Neural cell (in vitro differentiated cells): ENCODE results near the gene KRTAP1-4. TPM values are rescaled to one million over a fixed set of nuclear protein-coding genes. Genes with fewer than 3 reads are reported as not detected.
"Not testable (repeated sequence)": the region's sequence is repeated elsewhere in the genome, so short reads cannot be mapped to it uniquely, and the experiment has no call there.

ENCODE experiments used
- H2AFZ ChIP-seq: fragments of 200-600, 300-800 bp; sonication (generic), shearing (Covaris generic); 2 replicates; pipeline ENCODE4 v1.6.0; 2014; ENCODE audit warnings: low read depth, mild to moderate bottlenecking, antibody characterized with exemption, low read length, moderate library complexity
- H3F3A ChIP-seq: fragments of 200-600 bp; shearing (Covaris generic); 2 replicates; pipeline ENCODE4 v1.6.1; 2016; ENCODE audit warnings: mild to moderate bottlenecking, moderate library complexity, mixed read lengths, antibody characterized with exemption, low read length; ENCODE audit not compliant: insufficient read depth, poor library complexity, severe bottlenecking
- H3K27ac ChIP-seq: fragments of 200-600, 300-800 bp; sonication (generic), shearing (Covaris generic); 2 replicates; pipeline ENCODE4 v1.5.1; 2014; ENCODE audit warnings: mild to moderate bottlenecking, low read length, moderate library complexity
- H3K27me3 ChIP-seq: fragments of 300-800, 200-600 bp; sonication (generic), shearing (Covaris generic); 2 replicates; pipeline ENCODE4 v1.6.0; 2014; ENCODE audit warnings: mild to moderate bottlenecking, low read depth, low read length, moderate library complexity; ENCODE audit not compliant: insufficient read depth
- H3K36me3 ChIP-seq: fragments of 300-800, 200-600 bp; sonication (generic), shearing (Covaris generic); 2 replicates; pipeline ENCODE4 v1.5.1; 2014; ENCODE audit warnings: mild to moderate bottlenecking, antibody characterized with exemption, low read length, moderate library complexity; ENCODE audit not compliant: insufficient read depth
- H3K4me2 ChIP-seq: fragments of 300-800, 200-600 bp; sonication (generic), shearing (Covaris generic); 2 replicates; pipeline ENCODE4 v1.6.0; 2014; ENCODE audit warnings: mild to moderate bottlenecking, low read length
- H3K4me3 ChIP-seq: fragments of 300-800, 200-600 bp; sonication (generic), shearing (Covaris generic); 2 replicates; pipeline ENCODE4 v1.5.1; 2014; ENCODE audit warnings: mild to moderate bottlenecking, low read length, moderate library complexity
- H3K79me2 ChIP-seq: fragments of 200-600 bp; shearing (Covaris generic); replicated peaks from 2 replicates; pipeline ENCODE4 v1.6.0; 2014; ENCODE audit warnings: mild to moderate bottlenecking, low read length, moderate library complexity; ENCODE audit not compliant: insufficient read depth
- H3K9ac ChIP-seq: fragments of 300-800, 200-600 bp; sonication (generic), shearing (Covaris generic); 2 replicates; pipeline ENCODE4 v1.6.1; 2016; ENCODE audit warnings: mild to moderate bottlenecking, low read length, mixed read lengths
- H3K9me2 ChIP-seq: fragments of 200-600 bp; shearing (Covaris generic); 2 replicates; pipeline ENCODE4 v1.6.1; 2016; ENCODE audit warnings: mild to moderate bottlenecking, low read length, mixed read lengths; ENCODE audit not compliant: insufficient read depth
- H3K9me3 ChIP-seq: fragments of 200-600, 300-800 bp; sonication (generic), shearing (Covaris generic); 2 replicates; pipeline ENCODE4 v1.6.1; 2016; ENCODE audit warnings: mild to moderate bottlenecking, mixed run types, low read length, moderate library complexity, mixed read lengths
- H4K20me1 ChIP-seq: fragments of 200-600 bp; shearing (Covaris generic); 2 replicates; pipeline ENCODE4 v1.6.1; 2016; ENCODE audit warnings: mild to moderate bottlenecking, mixed run types; ENCODE audit not compliant: insufficient read depth
- EP300 ChIP-seq: fragments of 450-650 bp; conservative IDR thresholded peaks from 2 replicates; pipeline ENCODE4 v1.6.1; 2014; ENCODE audit warnings: antibody characterized with exemption, mild to moderate bottlenecking, moderate library complexity; ENCODE audit not compliant: poor library complexity, severe bottlenecking
- EZH2 ChIP-seq: fragments of 200-600, 300-800 bp; shearing (Covaris generic), sonication (generic); IDR thresholded peaks from 2 replicates; pipeline ENCODE4 v1.6.1; 2014; ENCODE audit warnings: antibody characterized with exemption, low read length, borderline replicate concordance, mild to moderate bottlenecking; ENCODE audit not compliant: insufficient read depth, poor library complexity, severe bottlenecking
- MXI1 ChIP-seq: fragments of 450-650 bp; conservative IDR thresholded peaks from 2 replicates; pipeline ENCODE4 v1.6.1; 2014; ENCODE audit warnings: antibody characterized with exemption, mild to moderate bottlenecking; ENCODE audit not compliant: poor library complexity, severe bottlenecking
- REST ChIP-seq: IDR thresholded peaks from 2 replicates; pipeline ENCODE4 v1.6.1; 2012; ENCODE audit warnings: borderline replicate concordance
- SMC3 ChIP-seq: fragments of 450-650 bp; conservative IDR thresholded peaks from 2 replicates; pipeline ENCODE4 v1.6.1; 2014; ENCODE audit warnings: antibody characterized with exemption, mild to moderate bottlenecking, moderate library complexity; ENCODE audit not compliant: poor library complexity
- TAF1 ChIP-seq: IDR thresholded peaks from 2 replicates; pipeline ENCODE4 v1.6.1; 2012; ENCODE audit warnings: low read depth
- polyA plus RNA-seq: library from polyadenylated mRNA; depleted of rRNA; stranded (reverse); fragments of >200 nt; gene quantifications from 2 replicates; pipeline ENCODE4 v1.2.3, GENCODE V29; 2014

The KRTAP1-4 gene
- polyA plus RNA-seq, 1 donor from 2014 or later = not detected

DNA sequence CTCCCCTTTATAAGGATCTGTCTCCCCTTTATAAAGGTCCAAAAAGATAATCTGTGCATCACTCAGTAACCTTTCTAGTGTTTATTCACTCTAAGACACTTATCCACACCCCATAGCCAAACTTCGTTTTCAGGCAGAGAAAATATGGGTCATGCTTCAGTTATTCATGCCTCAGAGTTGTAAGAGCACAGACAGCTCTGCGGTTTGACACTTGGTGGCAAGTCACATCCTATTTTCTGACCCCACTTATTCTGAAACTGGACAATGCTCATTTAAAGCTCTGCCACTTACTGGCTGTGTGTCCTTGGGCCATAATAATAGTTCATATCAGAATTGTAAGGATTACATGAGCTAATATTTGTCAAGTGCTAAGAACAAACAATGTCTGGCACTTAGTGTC is 19.1 kb upstream of the KRTAP1-4 start:
- H3K9ac ChIP-seq = no peak overlapping the region
- no peak overlapping the region for H3K27ac ChIP-seq
- no peak overlapping the region for H3K4me3 ChIP-seq
- H3K36me3 ChIP-seq = no peaks in the 10 kb centered on the region
- H3K4me2 ChIP-seq = no peak overlapping the region
- no peaks in the 10 kb centered on the region for H3K79me2 ChIP-seq
- no peaks in the 10 kb centered on the region for H3F3A ChIP-seq
- no peaks in the 10 kb centered on the region for H3K9me3 ChIP-seq
- no peak overlapping the region for H2AFZ ChIP-seq
- H3K27me3 ChIP-seq = no peaks in the 10 kb centered on the region
- H3K9me2 ChIP-seq = no peaks in the 10 kb centered on the region
- H4K20me1 ChIP-seq = no peaks in the 10 kb centered on the region
- TF ChIP-seq SMC3 = no peak

DNA sequence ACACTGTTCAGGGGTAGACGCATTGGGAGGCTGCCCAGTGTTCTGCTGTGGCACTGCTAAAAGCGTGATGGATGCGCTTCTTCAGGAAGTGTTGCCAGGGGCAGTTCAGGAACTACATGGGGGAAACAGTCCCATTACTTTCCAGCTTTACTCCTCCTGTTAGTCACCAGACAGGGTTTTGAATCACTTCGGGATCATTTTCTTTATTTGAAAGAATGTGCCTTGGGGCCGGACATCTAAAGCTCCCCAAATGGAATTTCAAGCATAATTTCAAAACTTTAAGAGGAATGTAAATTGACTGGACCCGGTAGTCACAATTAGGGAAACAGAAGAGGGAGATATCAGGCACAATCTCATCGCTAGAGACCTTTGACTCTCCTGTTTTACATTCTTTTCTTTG is 18.4 kb upstream of the KRTAP1-4 start:
- Histone ChIP-seq H3K79me2 (no peaks in the 10 kb centered on the region), H3F3A (no peaks in the 10 kb centered on the region), H3K9me3 (no peaks in the 10 kb centered on the region), H2AFZ (no peak overlapping the region), H3K36me3 (no peaks in the 10 kb centered on the region), H3K27me3 (no peaks in the 10 kb centered on the region), H3K27ac (no peak overlapping the region), H3K9ac (no peak overlapping the region), H3K9me2 (no peaks in the 10 kb centered on the region), H4K20me1 (no peaks in the 10 kb centered on the region), H3K4me3 (no peak overlapping the region), H3K4me2 (no peak overlapping the region)
- TF ChIP-seq EP300 = no peak
- no peak for TF ChIP-seq SMC3
- no peak for TF ChIP-seq REST
- no peak for TF ChIP-seq MXI1
- no peak for TF ChIP-seq EZH2
- TF ChIP-seq TAF1 = no peak

DNA sequence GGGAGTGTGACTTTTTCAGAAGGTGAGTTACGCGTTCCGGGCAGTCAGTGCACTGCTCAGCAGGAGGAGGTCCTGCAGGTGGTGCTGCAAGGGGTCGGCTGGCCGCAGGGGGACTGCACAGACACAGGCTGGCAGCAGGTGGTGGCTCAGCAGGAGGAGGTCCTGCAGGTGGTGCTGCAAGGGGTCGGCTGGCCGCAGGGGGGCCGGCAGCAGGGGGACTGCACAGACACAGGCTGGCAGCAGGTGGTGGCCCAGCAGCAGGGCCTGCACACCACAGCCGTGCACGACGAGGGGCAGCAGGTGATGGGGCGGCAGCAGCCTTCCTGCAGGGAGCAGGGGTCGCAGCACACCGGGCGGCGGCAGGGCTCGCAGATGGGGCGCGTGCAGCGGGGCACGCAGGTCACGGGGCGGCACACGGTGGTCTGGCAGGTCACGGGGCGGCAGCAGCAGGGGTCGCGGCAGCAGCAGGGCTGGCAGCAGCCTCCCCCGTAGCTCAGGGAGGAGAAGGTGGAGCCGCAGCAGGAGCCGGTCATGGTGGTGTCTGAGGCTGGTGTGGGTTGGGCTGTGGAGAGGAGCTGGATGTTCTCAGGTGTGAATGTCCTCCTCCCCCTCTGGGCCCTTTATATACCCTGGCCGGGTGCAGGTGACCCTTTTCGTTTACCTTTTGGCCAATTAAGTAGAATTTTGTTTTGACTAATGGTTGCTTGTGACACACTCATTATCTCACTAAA is 16.9 kb upstream of the KRTAP1-4 start, which contains the start of gene KRTAP2-1:
KRTAP2-1 (minus strand) TSS at position 582 of the 731 bp plus-strand sequence; CDS start at position 533, 49 bp downstream.
- H3K36me3 ChIP-seq, H3K27ac ChIP-seq, H3K79me2 ChIP-seq, H3K9me3 ChIP-seq, H3K9me2 ChIP-seq, H3K4me3 ChIP-seq, H3F3A ChIP-seq, H3K27me3 ChIP-seq, H4K20me1 ChIP-seq, H3K9ac ChIP-seq, H3K4me2 ChIP-seq, H2AFZ ChIP-seq: not testable (repeated sequence)
